Caco-2 (cell line): ENCODE measurements around the gene GAD1. TPM values are rescaled to one million over a fixed set of nuclear protein-coding genes. Genes with fewer than 3 reads are reported as not detected.

Experiments used
- BruUV-seq: library from RNA; stranded (reverse); fragments of 400-500 nt; replicated peaks from 2 replicates; lab custom pipeline; 2021; lab: Mats Ljungman, UMichigan
- CTCF ChIA-PET: fragments of 300-600 bp; sonication (Branson Sonifier 250); formaldehyde crosslinking; loops from one replicate; lab custom pipeline; 2022; ENCODE audit warnings: antibody characterized with exemption; lab: Charles Lee
- POLR2A ChIA-PET: fragments of 300-600 bp; sonication (Branson Sonifier 250); formaldehyde crosslinking; loops from one replicate; lab custom pipeline; 2022; ENCODE audit warnings: antibody characterized with exemption; lab: Charles Lee
- DNase-seq, 2 experiments: peaks; one replicate each; pipeline versions ENCODE4 v3.0.0 to v3.0.0-alpha.2; 2020 to 2022
- H3K27me3 ChIP-seq: replicated peaks from 2 replicates; pipeline ENCODE4 v1.6.0; 2011; ENCODE audit warnings: low read length; ENCODE audit not compliant: control insufficient read depth, insufficient read depth
- H3K36me3 ChIP-seq: 2 replicates; pipeline ENCODE4 v1.5.1; 2011; ENCODE audit warnings: low read length; ENCODE audit not compliant: control insufficient read depth, insufficient read depth
- H3K4me1 ChIP-seq: fragments of 250-450 bp; sonication (Bioruptor Pico); 2 replicates; pipeline ENCODE4 v1.5.1; 2020; ENCODE audit warnings: mild to moderate bottlenecking
- H3K4me3 ChIP-seq: 2 replicates; pipeline ENCODE4 v1.5.1; 2011; ENCODE audit warnings: low read depth, mild to moderate bottlenecking, control low read depth, low read length
- H3K9me3 ChIP-seq: fragments of 250-450 bp; sonication (Bioruptor Pico); 2 replicates; pipeline ENCODE4 v1.5.1; 2020; ENCODE audit warnings: mild to moderate bottlenecking, moderate library complexity
- H3K27ac Mint-ChIP-seq: one replicate; pipeline ENCODE4 v1.8.0; 2022; ENCODE audit warnings: mixed read lengths; ENCODE audit not compliant: unreplicated experiment
- H3K27me3 Mint-ChIP-seq: one replicate; pipeline ENCODE4 v1.8.0; 2022; ENCODE audit warnings: mixed read lengths; ENCODE audit not compliant: insufficient read depth, unreplicated experiment
- H3K36me3 Mint-ChIP-seq: one replicate; pipeline ENCODE4 v1.8.0; 2022; ENCODE audit warnings: mild to moderate bottlenecking, mixed read lengths; ENCODE audit not compliant: insufficient read depth, unreplicated experiment
- H3K4me1 Mint-ChIP-seq: one replicate; pipeline ENCODE4 v1.8.0; 2022; ENCODE audit warnings: low read depth, mixed read lengths; ENCODE audit not compliant: unreplicated experiment
- H3K4me3 Mint-ChIP-seq: one replicate; pipeline ENCODE4 v1.8.0; 2022; ENCODE audit warnings: mild to moderate bottlenecking, moderate library complexity, mixed read lengths; ENCODE audit not compliant: unreplicated experiment
- H3K9me3 Mint-ChIP-seq: one replicate; pipeline ENCODE4 v1.8.0; 2022; ENCODE audit warnings: mixed read lengths; ENCODE audit not compliant: unreplicated experiment
- intact Hi-C: fragments of 100-400 bp; cut with micrococcal nuclease; formaldehyde crosslinking; loops from one replicate; pipeline ENCODE4 v1.10.0; 2022; ENCODE audit not compliant: unreplicated experiment
- total RNA-seq: library from RNA; stranded (reverse); gene quantifications from 2 replicates; pipeline ENCODE4 v1.2.3, GENCODE V29; 2022
- TF ChIP-seq, protein P1 (sequence below), 2 experiments: fragments of 200-600 bp in 1 of 2; IDR thresholded peaks; 1 replicate in 1 of 2; 2 replicates in 1 of 2; pipeline versions ENCODE4 v1.5.1 to v1.8.0; 2011 to 2022; ENCODE audit warnings: antibody characterized with exemption in 1 of 2, control low read depth in 1 of 2, inconsistent platforms in 1 of 2, low read depth in 1 of 2, low read length in 1 of 2, mild to moderate bottlenecking in 1 of 2, moderate library complexity in 1 of 2; ENCODE audit not compliant: insufficient read depth in 1 of 2, severe bottlenecking in 1 of 2, unreplicated experiment in 1 of 2

The GAD1 gene
- total RNA-seq, 1 experiment from 2014 or later: 14.7 TPM

DNA sequence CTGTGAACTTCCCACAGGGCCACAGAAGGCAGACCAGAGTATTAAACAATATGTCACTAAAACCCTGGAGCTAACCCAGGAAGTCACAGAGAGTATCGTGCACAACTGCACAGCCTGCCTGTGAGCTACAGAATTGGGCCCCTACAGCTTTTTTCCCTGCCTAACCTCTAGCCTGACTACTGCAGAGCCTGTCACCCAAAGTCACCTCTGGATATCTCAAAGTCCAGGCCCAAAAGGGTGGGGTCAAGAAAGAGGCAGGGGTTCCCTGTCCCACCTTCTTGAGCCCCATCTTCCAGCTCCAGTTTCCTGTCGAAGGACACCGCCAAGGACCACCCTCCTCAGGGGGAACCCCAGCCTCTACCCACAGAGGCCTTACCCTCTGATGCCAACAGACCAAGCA lies 13.5 kb downstream of the GAD1 start:
- H3K27ac Mint-ChIP-seq: no peak overlapping the region
- TF ChIP-seq, protein P1, sequence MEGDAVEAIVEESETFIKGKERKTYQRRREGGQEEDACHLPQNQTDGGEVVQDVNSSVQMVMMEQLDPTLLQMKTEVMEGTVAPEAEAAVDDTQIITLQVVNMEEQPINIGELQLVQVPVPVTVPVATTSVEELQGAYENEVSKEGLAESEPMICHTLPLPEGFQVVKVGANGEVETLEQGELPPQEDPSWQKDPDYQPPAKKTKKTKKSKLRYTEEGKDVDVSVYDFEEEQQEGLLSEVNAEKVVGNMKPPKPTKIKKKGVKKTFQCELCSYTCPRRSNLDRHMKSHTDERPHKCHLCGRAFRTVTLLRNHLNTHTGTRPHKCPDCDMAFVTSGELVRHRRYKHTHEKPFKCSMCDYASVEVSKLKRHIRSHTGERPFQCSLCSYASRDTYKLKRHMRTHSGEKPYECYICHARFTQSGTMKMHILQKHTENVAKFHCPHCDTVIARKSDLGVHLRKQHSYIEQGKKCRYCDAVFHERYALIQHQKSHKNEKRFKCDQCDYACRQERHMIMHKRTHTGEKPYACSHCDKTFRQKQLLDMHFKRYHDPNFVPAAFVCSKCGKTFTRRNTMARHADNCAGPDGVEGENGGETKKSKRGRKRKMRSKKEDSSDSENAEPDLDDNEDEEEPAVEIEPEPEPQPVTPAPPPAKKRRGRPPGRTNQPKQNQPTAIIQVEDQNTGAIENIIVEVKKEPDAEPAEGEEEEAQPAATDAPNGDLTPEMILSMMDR (IDR thresholded peaks at IDR 0.05; ENCODE audit: insufficient read depth in 1 of 2, low read depth in 1 of 2, low read length in 1 of 2, severe bottlenecking in 1 of 2, unreplicated experiment in 1 of 2): no peak
- H3K4me3 ChIP-seq: no peak overlapping the region
- H3K9me3 Mint-ChIP-seq: no peaks in the 10 kb centered on the region
- no peaks in the 10 kb centered on the region for H3K4me1 ChIP-seq
- H3K36me3 ChIP-seq: no peaks in the 10 kb centered on the region; the same call in 1 of the 2 replicates
- H3K27me3 Mint-ChIP-seq: no peaks in the 10 kb centered on the region
- peaks cover 10% of the 10 kb centered on the region for H3K36me3 Mint-ChIP-seq
- H3K27me3 ChIP-seq: no peaks in the 10 kb centered on the region
- DNase-seq: no peak
- CTCF ChIA-PET: no interaction called here
- intact Hi-C loops: no loop called here
- no peaks in the 10 kb centered on the region for H3K9me3 ChIP-seq
- POLR2A ChIA-PET: no interaction called here
- H3K4me1 Mint-ChIP-seq: no peaks in the 10 kb centered on the region
- H3K4me3 Mint-ChIP-seq: no peak overlapping the region
- no TSS peak for BruUV-seq

DNA sequence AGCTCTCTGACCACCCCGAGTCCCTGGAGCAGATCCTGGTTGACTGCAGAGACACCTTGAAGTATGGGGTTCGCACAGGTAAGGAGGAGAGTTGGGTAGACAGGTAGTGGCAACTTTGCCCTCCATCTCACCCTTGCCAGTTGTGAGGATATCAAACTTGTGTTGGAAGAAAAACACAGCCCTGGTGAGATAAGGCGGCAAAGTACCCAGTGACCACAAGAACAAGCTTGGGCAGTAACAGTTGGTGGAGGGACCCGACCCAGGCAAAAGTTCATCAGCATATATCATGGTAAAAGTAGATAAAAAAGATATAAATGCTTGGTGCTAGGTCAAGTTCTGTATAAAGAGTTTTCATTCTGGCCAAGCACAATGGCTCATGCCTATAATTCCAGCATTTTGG lies 14.4 kb downstream of the GAD1 start:
- no peak overlapping the region for H3K4me3 Mint-ChIP-seq

DNA sequence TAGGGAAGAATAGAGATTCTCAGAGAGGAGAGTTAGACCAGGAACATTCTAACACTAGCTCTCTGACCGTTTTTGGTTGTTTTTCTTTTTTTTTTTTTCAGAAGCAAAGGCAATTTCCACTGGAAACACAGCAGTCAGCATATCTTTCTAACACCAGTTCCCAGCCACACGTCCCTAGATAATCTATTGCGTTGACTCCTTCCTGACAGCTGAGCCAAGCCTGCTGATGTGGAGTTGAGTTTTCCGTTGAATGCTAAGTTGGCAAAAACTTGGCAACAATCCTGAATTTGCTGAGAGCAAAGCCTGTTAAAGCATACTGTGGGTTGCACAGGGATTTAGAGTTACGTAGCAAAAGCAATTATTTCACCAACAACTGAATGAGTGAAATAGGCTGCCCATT lies 19.3 kb downstream of the GAD1 start:
- no peaks in the 10 kb centered on the region for H3K27me3 ChIP-seq
- H3K4me1 ChIP-seq: no peaks in the 10 kb centered on the region
- no peaks in the 10 kb centered on the region for H3K36me3 ChIP-seq
- H3K27me3 Mint-ChIP-seq: no peaks in the 10 kb centered on the region
- no peaks in the 10 kb centered on the region for H3K9me3 ChIP-seq
- POLR2A ChIA-PET: no interaction called here
- DNase-seq: no peak
- TF ChIP-seq, protein P1 (IDR thresholded peaks at IDR 0.05; ENCODE audit: insufficient read depth in 1 of 2, low read depth in 1 of 2, low read length in 1 of 2, severe bottlenecking in 1 of 2, unreplicated experiment in 1 of 2): no peak
- intact Hi-C loops: no loop called here
- H3K36me3 Mint-ChIP-seq: peaks cover 2% of the 10 kb centered on the region
- CTCF ChIA-PET: no interaction called here
- no peaks in the 10 kb centered on the region for H3K9me3 Mint-ChIP-seq
- H3K27ac Mint-ChIP-seq: no peak overlapping the region
- H3K4me3 ChIP-seq: no peak overlapping the region
- BruUV-seq: no TSS peak
- no peaks in the 10 kb centered on the region for H3K4me1 Mint-ChIP-seq
- H3K4me3 Mint-ChIP-seq: no peak overlapping the region

More for the DNA sequence above, 14.4 kb downstream of the GAD1 start:
- no peaks in the 10 kb centered on the region; the same call in 1 of the 2 replicates for H3K36me3 ChIP-seq
- no peak overlapping the region for H3K4me3 ChIP-seq
- Mint-ChIP-seq H3K9me3 (no peaks in the 10 kb centered on the region), H3K27me3 (no peaks in the 10 kb centered on the region), H3K27ac (no peak overlapping the region), H3K36me3 (peaks cover 10% of the 10 kb centered on the region), H3K4me1 (no peaks in the 10 kb centered on the region)
- intact Hi-C loops: no loop called here
- TF ChIP-seq, protein P1 (IDR thresholded peaks at IDR 0.05; ENCODE audit: insufficient read depth in 1 of 2, low read depth in 1 of 2, low read length in 1 of 2, severe bottlenecking in 1 of 2, unreplicated experiment in 1 of 2): no peak
- no peak for DNase-seq
- no peaks in the 10 kb centered on the region for H3K4me1 ChIP-seq
- no peaks in the 10 kb centered on the region for H3K27me3 ChIP-seq
- no peaks in the 10 kb centered on the region for H3K9me3 ChIP-seq
- POLR2A ChIA-PET: no interaction called here
- CTCF ChIA-PET: no interaction called here
- BruUV-seq: no TSS peak
